ENCODE results near the gene NEUROG1. TPM values are rescaled to one million over a fixed set of nuclear protein-coding genes. Genes with fewer than 3 reads are reported as not detected.

Gene NEUROG1, protein sequence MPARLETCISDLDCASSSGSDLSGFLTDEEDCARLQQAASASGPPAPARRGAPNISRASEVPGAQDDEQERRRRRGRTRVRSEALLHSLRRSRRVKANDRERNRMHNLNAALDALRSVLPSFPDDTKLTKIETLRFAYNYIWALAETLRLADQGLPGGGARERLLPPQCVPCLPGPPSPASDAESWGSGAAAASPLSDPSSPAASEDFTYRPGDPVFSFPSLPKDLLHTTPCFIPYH
- not detected for total RNA-seq

DNA sequence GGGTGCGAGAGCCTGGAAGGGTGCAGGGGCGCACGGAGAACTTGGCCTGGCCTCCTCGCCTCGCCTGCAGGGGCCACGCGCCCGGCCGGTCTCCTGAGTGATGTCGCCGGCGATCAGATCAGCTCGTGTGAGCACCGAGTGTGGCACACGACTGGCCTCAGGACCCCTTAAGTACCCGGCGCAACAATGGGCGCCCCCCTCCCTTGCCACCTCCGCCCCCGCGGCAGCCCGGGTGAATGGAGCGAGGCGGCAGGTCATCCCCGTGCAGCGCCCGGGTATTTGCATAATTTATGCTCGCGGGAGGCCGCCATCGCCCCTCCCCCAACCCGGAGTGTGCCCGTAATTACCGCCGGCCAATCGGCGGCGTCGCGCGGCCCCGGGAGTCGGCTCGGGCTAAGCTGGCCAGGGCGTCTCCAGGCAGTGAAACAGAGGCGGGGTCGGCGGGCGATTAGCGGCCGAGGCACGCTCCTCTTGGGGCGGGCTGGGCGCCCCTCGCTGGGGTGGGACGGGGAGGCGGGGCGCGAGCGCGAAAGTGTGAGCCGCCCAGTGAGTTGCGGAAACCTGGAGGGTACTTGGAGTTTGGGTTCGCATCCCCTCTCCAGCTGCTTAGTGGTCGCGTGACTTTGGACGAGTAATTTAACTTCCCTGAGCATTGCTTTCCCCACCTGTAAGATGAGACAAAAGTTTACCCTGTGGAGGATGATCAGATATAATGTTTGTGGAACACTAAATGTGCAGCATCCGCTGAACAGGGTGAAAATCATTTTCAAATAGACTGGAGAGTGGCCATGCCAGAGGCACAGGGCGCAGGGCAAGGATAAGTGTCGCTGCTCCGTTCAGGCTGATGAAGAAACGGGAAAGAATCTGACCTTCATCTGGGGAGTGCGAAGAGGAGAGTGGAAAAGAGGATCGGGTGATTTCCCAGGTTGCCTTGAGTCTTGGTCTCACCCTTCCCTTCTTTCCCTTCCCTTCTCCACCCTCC is at the start of gene NEUROG1:
Gene NEUROG1 (minus strand): TSS at position 145 of the 982 bp plus-strand sequence. CDS start 274 bp downstream, outside the sequence.
- TF ChIP-seq EP300 (IDR thresholded peaks at IDR 0.05) (no peak), POLR2A (IDR thresholded peaks at IDR 0.05) (no peak)
- TF ChIP-seq, protein P1, sequence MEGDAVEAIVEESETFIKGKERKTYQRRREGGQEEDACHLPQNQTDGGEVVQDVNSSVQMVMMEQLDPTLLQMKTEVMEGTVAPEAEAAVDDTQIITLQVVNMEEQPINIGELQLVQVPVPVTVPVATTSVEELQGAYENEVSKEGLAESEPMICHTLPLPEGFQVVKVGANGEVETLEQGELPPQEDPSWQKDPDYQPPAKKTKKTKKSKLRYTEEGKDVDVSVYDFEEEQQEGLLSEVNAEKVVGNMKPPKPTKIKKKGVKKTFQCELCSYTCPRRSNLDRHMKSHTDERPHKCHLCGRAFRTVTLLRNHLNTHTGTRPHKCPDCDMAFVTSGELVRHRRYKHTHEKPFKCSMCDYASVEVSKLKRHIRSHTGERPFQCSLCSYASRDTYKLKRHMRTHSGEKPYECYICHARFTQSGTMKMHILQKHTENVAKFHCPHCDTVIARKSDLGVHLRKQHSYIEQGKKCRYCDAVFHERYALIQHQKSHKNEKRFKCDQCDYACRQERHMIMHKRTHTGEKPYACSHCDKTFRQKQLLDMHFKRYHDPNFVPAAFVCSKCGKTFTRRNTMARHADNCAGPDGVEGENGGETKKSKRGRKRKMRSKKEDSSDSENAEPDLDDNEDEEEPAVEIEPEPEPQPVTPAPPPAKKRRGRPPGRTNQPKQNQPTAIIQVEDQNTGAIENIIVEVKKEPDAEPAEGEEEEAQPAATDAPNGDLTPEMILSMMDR (IDR thresholded peaks at IDR 0.05), result no peak
- Histone ChIP-seq H3K27ac (no peak within 1 kb of the TSS), H3K9me3 (peaks cover 0 to 13% (median 0%) of the 10 kb centered on the region in 4 donors), H3K27me3 (peaks cover 0 to 90% of the 10 kb centered on the region in 2 donors), H3K4me3 (peak within 1 kb of the TSS in 2 of 4 donors; percentile 2 to 4), H3K36me3 (no peaks in the 10 kb centered on the region), H3K4me1 (peaks cover 0 to 22% (median 0%) of the 10 kb centered on the region in 4 donors)
- no peak for DNase-seq (ENCODE audit: low spot score in 2 of 2)
- WGBS, 2 donors, result 4 to 5% methylated on average over 28 to 42 of the region's 74 CpGs

GRCh38 chr5:135584918-135585317 is 49.2 kb upstream of the NEUROG1 start:
- Histone ChIP-seq H3K9me3 (no peaks in the 10 kb centered on the region), H3K4me3 (no peak overlapping the region), H3K36me3 (no peaks in the 10 kb centered on the region), H3K27ac (no peak overlapping the region), H3K27me3 (peaks cover 0 to 11% of the 10 kb centered on the region in 2 donors), H3K4me1 (no peaks in the 10 kb centered on the region)
- DNase-seq (ENCODE audit: low spot score in 2 of 2), result no peak
- WGBS, 2 donors, result 87 to 91% methylated on average over 6 of the region's 6 CpGs
- no peak for TF ChIP-seq EP300 (IDR thresholded peaks at IDR 0.05)
- no peak for TF ChIP-seq POLR2A (IDR thresholded peaks at IDR 0.05)
- TF ChIP-seq, protein P1 (IDR thresholded peaks at IDR 0.05), result no peak

GRCh38 chr5:135584276-135584675 is 48.5 kb upstream of the NEUROG1 start:
- peaks cover 0 to 15% of the 10 kb centered on the region in 2 donors for H3K27me3 ChIP-seq
- TF ChIP-seq EP300 (IDR thresholded peaks at IDR 0.05), result no peak
- TF ChIP-seq POLR2A (IDR thresholded peaks at IDR 0.05), result no peak
- TF ChIP-seq, protein P1 (IDR thresholded peaks at IDR 0.05), result no peak
- H3K27ac ChIP-seq, result no peak overlapping the region
- DNase-seq (ENCODE audit: low spot score in 2 of 2), result no peak
- H3K4me1 ChIP-seq, result peaks cover 0 to under 1% (median 0%) of the 10 kb centered on the region in 4 donors
- H3K36me3 ChIP-seq, result no peaks in the 10 kb centered on the region
- no peaks in the 10 kb centered on the region for H3K9me3 ChIP-seq
- H3K4me3 ChIP-seq, result no peak overlapping the region
- 72 to 73% methylated on average over 2 of the region's 2 CpGs for WGBS, 2 donors

- Histone ChIP-seq H3K9me3 (no peaks in the 10 kb centered on the region), H3K4me3 (no peak overlapping the region), H3K27ac (no peak overlapping the region), H3K36me3 (no peaks in the 10 kb centered on the region), H3K27me3 (peaks cover 0 to 32% of the 10 kb centered on the region in 2 donors), H3K4me1 (peaks cover 0 to 14% (median 0%) of the 10 kb centered on the region in 4 donors)
- no peak for DNase-seq (ENCODE audit: low spot score in 2 of 2)
- WGBS, 2 donors, result 67 to 80% methylated on average over 6 of the region's 6 CpGs
- no peak for TF ChIP-seq EP300 (IDR thresholded peaks at IDR 0.05)
- TF ChIP-seq, protein P1 (IDR thresholded peaks at IDR 0.05), result no peak
- TF ChIP-seq POLR2A (IDR thresholded peaks at IDR 0.05), result no peak
Observed at GRCh38 chr5:135582099-135582781, 46.5 kb upstream of the NEUROG1 start.

Data from tibial nerve (tissue), 4 donors.